Left ventricle myocardium inferior (tissue), 1 donor: ENCODE data around the gene DNTTIP2. TPM values are rescaled to one million over a fixed set of nuclear protein-coding genes. Genes with fewer than 3 reads are reported as not detected.

ENCODE experiments used
- DNase-seq: peaks from one replicate; pipeline ENCODE4 v3.0.0-alpha.2; 2020
- H3K27ac ChIP-seq: fragments of 200-600 bp; replicated peaks from 2 replicates; pipeline ENCODE4 v1.8.0; 2021
- H3K27me3 ChIP-seq: fragments of 200-600 bp; 2 replicates; pipeline ENCODE4 v1.8.0; 2021; ENCODE audit warnings: low read depth
- H3K36me3 ChIP-seq: fragments of 200-600 bp; 2 replicates; pipeline ENCODE4 v1.8.0; 2021
- H3K4me1 ChIP-seq: fragments of 200-600 bp; 2 replicates; pipeline ENCODE4 v1.8.0; 2021
- H3K4me3 ChIP-seq: fragments of 200-600 bp; 2 replicates; pipeline ENCODE4 v1.8.0; 2021; ENCODE audit warnings: mild to moderate bottlenecking, moderate library complexity
- H3K9me3 ChIP-seq: fragments of 200-600 bp; replicated peaks from 2 replicates; pipeline ENCODE4 v1.8.0; 2021
- intact Hi-C: fragments of 100-400 bp; cut with micrococcal nuclease; formaldehyde crosslinking; loops from one replicate; pipeline ENCODE4 v1.11.0; 2022
- total RNA-seq: library from RNA; stranded (reverse); fragmentation: NEBNext Ultra II Directional; extraction: Animal tissue kit (Norgen Biotek cat#: 25700); gene quantifications from one replicate; pipeline ENCODE4 v1.2.1, GENCODE V29; 2021
- TF ChIP-seq, protein P1 (sequence below): fragments of 200-600 bp; IDR thresholded peaks from 2 replicates; pipeline ENCODE4 v1.8.0; 2021; ENCODE audit warnings: antibody characterized with exemption, mild to moderate bottlenecking, borderline replicate concordance
- donor health status: DM: no; HTN: yes; CAD: no; lungs with severe emphysema.

DNTTIP2 gene
- total RNA-seq, 1 donor from 2014 or later, result 40.0 TPM

GRCh38 chr1:93827128-93827527 is 51.9 kb downstream of the DNTTIP2 start:
- intact Hi-C loops, result no loop called here
- no peak for DNase-seq
- TF ChIP-seq, protein P1, sequence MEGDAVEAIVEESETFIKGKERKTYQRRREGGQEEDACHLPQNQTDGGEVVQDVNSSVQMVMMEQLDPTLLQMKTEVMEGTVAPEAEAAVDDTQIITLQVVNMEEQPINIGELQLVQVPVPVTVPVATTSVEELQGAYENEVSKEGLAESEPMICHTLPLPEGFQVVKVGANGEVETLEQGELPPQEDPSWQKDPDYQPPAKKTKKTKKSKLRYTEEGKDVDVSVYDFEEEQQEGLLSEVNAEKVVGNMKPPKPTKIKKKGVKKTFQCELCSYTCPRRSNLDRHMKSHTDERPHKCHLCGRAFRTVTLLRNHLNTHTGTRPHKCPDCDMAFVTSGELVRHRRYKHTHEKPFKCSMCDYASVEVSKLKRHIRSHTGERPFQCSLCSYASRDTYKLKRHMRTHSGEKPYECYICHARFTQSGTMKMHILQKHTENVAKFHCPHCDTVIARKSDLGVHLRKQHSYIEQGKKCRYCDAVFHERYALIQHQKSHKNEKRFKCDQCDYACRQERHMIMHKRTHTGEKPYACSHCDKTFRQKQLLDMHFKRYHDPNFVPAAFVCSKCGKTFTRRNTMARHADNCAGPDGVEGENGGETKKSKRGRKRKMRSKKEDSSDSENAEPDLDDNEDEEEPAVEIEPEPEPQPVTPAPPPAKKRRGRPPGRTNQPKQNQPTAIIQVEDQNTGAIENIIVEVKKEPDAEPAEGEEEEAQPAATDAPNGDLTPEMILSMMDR, result no peak
- no peaks in the 10 kb centered on the region for H3K27me3 ChIP-seq
- no peak overlapping the region for H3K4me3 ChIP-seq
- no peaks in the 10 kb centered on the region for H3K36me3 ChIP-seq
- no peaks in the 10 kb centered on the region for H3K4me1 ChIP-seq
- H3K9me3 ChIP-seq, result no peaks in the 10 kb centered on the region
- no peak overlapping the region for H3K27ac ChIP-seq

GRCh38 chr1:93824834-93825233 is 54.2 kb downstream of the DNTTIP2 start:
- no peak overlapping the region for H3K4me3 ChIP-seq
- no peaks in the 10 kb centered on the region for H3K27me3 ChIP-seq
- TF ChIP-seq, protein P1, result no peak
- H3K36me3 ChIP-seq, result no peaks in the 10 kb centered on the region
- H3K27ac ChIP-seq, result no peak overlapping the region
- H3K4me1 ChIP-seq, result peaks cover 5% of the 10 kb centered on the region
- H3K9me3 ChIP-seq, result no peaks in the 10 kb centered on the region
- no peak for DNase-seq
- intact Hi-C loops, result no loop called here

GRCh38 chr1:93822730-93823425 is 56.1 kb downstream of the DNTTIP2 start:
- Histone ChIP-seq H3K9me3 (no peaks in the 10 kb centered on the region), H3K4me1 (peaks cover 5% of the 10 kb centered on the region), H3K27ac (no peak overlapping the region), H3K4me3 (no peak overlapping the region), H3K36me3 (no peaks in the 10 kb centered on the region), H3K27me3 (no peaks in the 10 kb centered on the region)
- DNase-seq, result no peak
- TF ChIP-seq, protein P1, result no peak
- intact Hi-C loops, result no loop called here

GRCh38 chr1:93821423-93822144 is 57.4 kb downstream of the DNTTIP2 start:
- TF ChIP-seq, protein P1, result no peak
- Histone ChIP-seq H3K27me3 (no peaks in the 10 kb centered on the region), H3K9me3 (no peaks in the 10 kb centered on the region), H3K4me1 (peaks cover 18% of the 10 kb centered on the region), H3K4me3 (no peak overlapping the region), H3K36me3 (no peaks in the 10 kb centered on the region), H3K27ac (no peak overlapping the region)
- DNase-seq, result no peak
- intact Hi-C loops, result no loop called here

GRCh38 chr1:93820554-93821422 is 58.2 kb downstream of the DNTTIP2 start:
- intact Hi-C loops, result no loop called here
- no peaks in the 10 kb centered on the region for H3K36me3 ChIP-seq
- H3K4me3 ChIP-seq, result no peak overlapping the region

More at GRCh38 chr1:93820554-93821422, 58.2 kb downstream of the DNTTIP2 start:
- no peaks in the 10 kb centered on the region for H3K27me3 ChIP-seq
- H3K27ac ChIP-seq, result no peak overlapping the region
- H3K4me1 ChIP-seq, result peaks cover 24% of the 10 kb centered on the region
- no peaks in the 10 kb centered on the region for H3K9me3 ChIP-seq
- TF ChIP-seq, protein P1, result no peak
- DNase-seq, result no peak
